ENCODE results near the gene ATF6B. TPM values are rescaled to one million over a fixed set of nuclear protein-coding genes. Genes with fewer than 3 reads are reported as not detected.
A peak's percentile ranks its signal among the peaks of the same experiment; 100 is the strongest.

ATF6B gene
- total and polyA plus RNA-seq, 2 of the 13 experiments (the other 11 are each of a cell fraction or from before 2014, with no cell fraction given) = 18.1 to 44.0 TPM

GRCh38 chr6:32175711-32176475 lies 47.8 kb upstream of the ATF6B start, which contains the start of gene AGPAT1 (continued):
- no peak for TF ChIP-seq SKIL (CRISPR knock-in tag; IDR thresholded peaks at IDR 0.05; ENCODE audit: borderline replicate concordance)
- no peak for TF ChIP-seq KDM4B (CRISPR knock-in tag; IDR thresholded peaks at IDR 0.05)
- TF ChIP-seq REST (IDR thresholded peaks at IDR 0.05; ENCODE audit: borderline replicate concordance in 1 of 2, low read depth in 1 of 2, low read length in 2 of 2) = 0 out of 4 replicates have a peak, but pooled peaks of 1 of the 2 experiments have one; percentile 47
- TF ChIP-seq RNF219 (CRISPR knock-in tag; IDR thresholded peaks at IDR 0.05) = no peak
- no peak for TF ChIP-seq ZNF143 (CRISPR knock-in tag; IDR thresholded peaks at IDR 0.05)
- peak; percentile 36; the same call in 1 of the 2 replicates for TF ChIP-seq ZNF704 (CRISPR knock-in tag; IDR thresholded peaks at IDR 0.05; ENCODE audit: borderline replicate concordance)
- peak; percentile 85; the same call in 1 of the 2 replicates for TF ChIP-seq ZBTB20 (CRISPR knock-in tag; IDR thresholded peaks at IDR 0.05; ENCODE audit: borderline replicate concordance, low read depth)
- TF ChIP-seq MED1 (CRISPR knock-in tag; IDR thresholded peaks at IDR 0.05) = peak; percentile 29; the same call in 1 of the 2 replicates
- 0 out of 2 replicates have a peak, but pooled peaks have one; percentile 26 for TF ChIP-seq HOXD1 (CRISPR knock-in tag; IDR thresholded peaks at IDR 0.05)
- peak; percentile 41; the same call in 1 of the 2 replicates for TF ChIP-seq RXRB (CRISPR knock-in tag; IDR thresholded peaks at IDR 0.05; ENCODE audit: borderline replicate concordance)
- TF ChIP-seq TEAD3 (CRISPR knock-in tag; optimal IDR thresholded peaks at IDR 0.05; ENCODE audit: borderline replicate concordance) = peak; percentile 39
- TF ChIP-seq ARID4A (CRISPR knock-in tag; IDR thresholded peaks at IDR 0.05; ENCODE audit: borderline replicate concordance) = peak; percentile 85; the same call in 1 of the 2 replicates
- TF ChIP-seq SIN3A (IDR thresholded peaks at IDR 0.05; ENCODE audit: borderline replicate concordance, low read depth, low read length) = peak; percentile 59

Data from HepG2 (cell line).